ENCODE measurements around the gene PARN.

DNA sequence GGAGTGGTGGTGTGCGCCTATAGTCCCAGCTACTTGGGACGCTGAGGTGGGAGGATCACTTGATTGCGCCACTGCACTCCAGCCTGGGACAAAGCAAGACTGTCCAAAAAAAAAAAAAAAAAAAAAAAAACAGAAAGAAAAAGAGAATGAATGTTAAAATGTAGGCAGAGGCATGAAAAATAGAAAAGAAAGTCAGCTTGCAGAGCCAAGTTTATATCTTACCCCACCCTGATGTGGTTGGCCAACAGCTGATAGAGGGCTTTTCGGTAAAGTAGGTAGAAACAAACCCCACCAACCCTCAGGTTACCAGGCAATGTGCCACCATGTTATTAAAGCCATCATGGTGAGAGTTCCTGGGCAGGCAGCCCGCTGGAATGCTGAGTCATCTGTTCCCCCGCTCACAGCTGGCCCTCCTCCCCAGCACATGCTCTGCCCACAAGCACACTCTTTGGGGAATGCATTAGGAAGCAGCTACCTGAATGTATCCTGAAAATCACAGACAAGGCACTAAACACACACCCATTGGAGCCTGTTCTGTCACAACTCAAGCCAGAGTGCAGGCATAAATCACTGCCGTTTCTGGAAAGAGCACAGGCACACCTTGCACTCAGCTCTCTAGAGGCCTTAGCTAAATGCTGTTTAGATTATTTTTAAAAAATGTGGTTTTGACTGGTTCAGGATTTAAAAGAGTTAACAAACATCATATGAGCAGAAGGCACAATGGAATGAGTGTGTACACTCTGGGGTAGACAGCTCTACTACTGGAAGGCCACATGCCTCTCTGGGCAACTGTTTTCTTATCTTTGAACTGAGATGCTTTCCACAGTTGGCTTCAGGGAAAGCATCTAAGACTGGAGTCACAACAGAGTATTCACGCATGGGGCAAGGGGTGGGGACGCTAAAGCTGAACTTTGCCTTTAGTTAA lies 128.5 kb downstream of the PARN start:
- TF ChIP-seq PAX5 (IDR thresholded peaks at IDR 0.05; ENCODE audit: insufficient read depth, low read length, severe bottlenecking) (no peak), TAF1 (IDR thresholded peaks at IDR 0.05; ENCODE audit: low read depth, low read length) (no peak), POLR2A (IDR thresholded peaks at IDR 0.05; ENCODE audit: low read depth, low read length) (no peak), POLR2AphosphoS5 (IDR thresholded peaks at IDR 0.05; ENCODE audit: low read depth, low read length) (no peak), SPI1 (IDR thresholded peaks at IDR 0.05; ENCODE audit: low read depth, low read length) (no peak)
